Stomach (tissue), 4 donors: Measurements from ENCODE around the gene IMMT.

Experiments used
- CTCF ChIP-seq, 7 experiments: fragments of 450-650 bp in 4 of 7; fragments of 200-600 bp in 3 of 7; sonication (generic) in 3 of 7; IDR thresholded peaks; one replicate each; pipeline ENCODE4 v1.5.1; 2016 to 2019; ENCODE audit warnings: antibody characterized with exemption in 7 of 7, control low read depth in 2 of 7, mild to moderate bottlenecking in 1 of 7
- POLR2A ChIP-seq, 4 donors: fragments of 450-650 bp; IDR thresholded peaks; one replicate each; pipeline ENCODE4 v1.6.1; 2016; ENCODE audit warnings: antibody characterized with exemption in 4 of 4, control low read depth in 2 of 4, mild to moderate bottlenecking in 1 of 4, moderate library complexity in 1 of 4

- TF ChIP-seq CTCF (IDR thresholded peaks at IDR 0.05) (no peak), POLR2A (IDR thresholded peaks at IDR 0.05) (no peak)
Measured at GRCh38 chr2:86226636-86227520, 31.6 kb upstream of the IMMT start.
